ENCODE measurements around the gene NR5A1. TPM values are rescaled to one million over a fixed set of nuclear protein-coding genes. Genes with fewer than 3 reads are reported as not detected.

NR5A1 gene
- total RNA-seq, 1 experiment from 2014 or later: not detected

- no peak for DNase-seq (ENCODE audit: low read depth)
Observed at GRCh38 chr9:124442826-124443225, 64.4 kb downstream of the NR5A1 start.

GRCh38 chr9:124442379-124442778 is 64.8 kb downstream of the NR5A1 start:
- no peak for DNase-seq (ENCODE audit: low read depth)

GRCh38 chr9:124441291-124441690 is 65.9 kb downstream of the NR5A1 start:
- DNase-seq (ENCODE audit: low read depth): no peak

GRCh38 chr9:124440786-124441185 is 66.4 kb downstream of the NR5A1 start:
- no peak for DNase-seq (ENCODE audit: low read depth)

GRCh38 chr9:124439686-124440243 is 67.4 kb downstream of the NR5A1 start:
- no peak for DNase-seq (ENCODE audit: low read depth)

GRCh38 chr9:124439086-124439485 is 68.1 kb downstream of the NR5A1 start:
- no peak for DNase-seq (ENCODE audit: low read depth)

GRCh38 chr9:124438091-124438490 is 69.1 kb downstream of the NR5A1 start:
- DNase-seq (ENCODE audit: low read depth): no peak

GRCh38 chr9:124437086-124437485 is 70.1 kb downstream of the NR5A1 start:
- DNase-seq (ENCODE audit: low read depth): no peak

GRCh38 chr9:124436320-124436719 is 70.9 kb downstream of the NR5A1 start:
- DNase-seq (ENCODE audit: low read depth): no peak

Other genes with a start within 250 kb of the NR5A1 start
- 62.8 and 72.6 TPM in 2 replicates for gene NEK6, start 249.4 kb downstream of the NR5A1 start, total RNA-seq (2014; rRNA removed)
- gene PSMB7, start 92.0 kb downstream of the NR5A1 start, total RNA-seq (2014; rRNA removed): 240 and 317 TPM in 2 replicates
- not detected in 2 replicates for gene ADGRD2, start 56.9 kb downstream of the NR5A1 start, total RNA-seq (2014; rRNA removed)